ENCODE measurements around the gene FSTL1. TPM values are rescaled to one million over a fixed set of nuclear protein-coding genes. Genes with fewer than 3 reads are reported as not detected.

The FSTL1 gene
- total and polyA plus RNA-seq, 2 of the 8 experiments (the other 6 are each of a cell fraction or from before 2014, with no cell fraction given), result 158 to 516 TPM

- Histone ChIP-seq H2AFZ (ENCODE audit: low read length) (no peak overlapping the region), H3K4ac (replicated peaks; ENCODE audit: insufficient read length, low read depth, low read length) (no peak overlapping the region), H3K79me1 (ENCODE audit: low read depth, low read length) (no peaks in the 10 kb centered on the region), H3K18ac (ENCODE audit: extremely low read depth, low read length) (no peak overlapping the region), H2BK20ac (ENCODE audit: low read length) (no peak overlapping the region), H3K79me2 (ENCODE audit: control insufficient read depth in 1 of 2, insufficient read depth in 2 of 2, low read length in 2 of 2) (no peaks in the 10 kb centered on the region), H4K91ac (replicated peaks; ENCODE audit: insufficient read length, low read length) (no peak overlapping the region), H3K4me2 (ENCODE audit: insufficient read depth in 1 of 2, low read depth in 2 of 2, low read length in 2 of 2) (no peak overlapping the region), H4K8ac (ENCODE audit: extremely low read depth, insufficient read depth, low read length) (no peak overlapping the region), H3K9me3 (ENCODE audit: insufficient read depth in 2 of 2, low read depth in 1 of 2, low read length in 1 of 2) (peaks cover 0 to 2% of the 10 kb centered on the region in 2 experiments; a peak in 1 of 4 replicates), H3K4me3 (ENCODE audit: extremely low read depth in 1 of 4, insufficient read depth in 2 of 4, low read depth in 3 of 4, low read length in 4 of 4) (no peak overlapping the region), H3K4me1 (replicated peaks in 1 of 4; ENCODE audit: control insufficient read depth in 3 of 4, insufficient read depth in 4 of 4, low read length in 3 of 4) (peaks cover 0 to 12% (median 2%) of the 10 kb centered on the region in 4 experiments; a peak in 2 of 7 replicates), H2BK120ac (replicated peaks; ENCODE audit: low read depth, low read length) (no peak overlapping the region), H2BK5ac (ENCODE audit: low read depth, low read length) (no peak overlapping the region), H3K23me2 (ENCODE audit: low read depth, low read length) (no peaks in the 10 kb centered on the region; the same call in 1 of the 2 replicates), H3K14ac (ENCODE audit: insufficient read length) (no peak overlapping the region), H4K20me1 (replicated peaks in 1 of 2; ENCODE audit: control insufficient read depth in 1 of 2, insufficient read depth in 2 of 2, low read length in 2 of 2) (no peaks in the 10 kb centered on the region), H3K23ac (ENCODE audit: insufficient read length) (no peak overlapping the region), H3K9ac (replicated peaks in 1 of 4; ENCODE audit: extremely low read depth in 1 of 4, low read depth in 3 of 4, low read length in 3 of 4) (no peak overlapping the region), H2BK15ac (ENCODE audit: low read length) (no peak overlapping the region), H3K27me3 (replicated peaks in 1 of 4; ENCODE audit: control insufficient read depth in 3 of 4, extremely low read depth in 1 of 4, insufficient read depth in 3 of 4, low read length in 3 of 4) (0 out of 7 replicates have a peak, but pooled peaks cover 0 to 3% (median 0%) of the 10 kb centered on the region in 4 experiments), H3K56ac (replicated peaks; ENCODE audit: insufficient read length, low read depth, low read length) (no peak overlapping the region), H3K27ac (ENCODE audit: low read depth, low read length) (no peak overlapping the region), H4K5ac (ENCODE audit: insufficient read length, low read depth, low read length) (no peak overlapping the region), H3K36me3 (ENCODE audit: control insufficient read depth in 2 of 4, insufficient read depth in 4 of 4, low read length in 3 of 4) (no peaks in the 10 kb centered on the region), H2BK12ac (ENCODE audit: low read depth, low read length) (no peak overlapping the region), H2AK5ac (ENCODE audit: low read depth, low read length) (no peak overlapping the region)
- FAIRE-seq, result no peak
- no peak for DNase-seq (ENCODE audit: low read depth in 1 of 2, low spot score in 2 of 2)
- ChIA-PET CTCF (ENCODE audit: partially characterized antibody) (interaction anchor here (0.9 to 2.1 kb wide), 5 partner anchors 10 to 101 kb away, joined by 3 to 7 read pairs (median 3); no protein-coding TSS in a partner anchor), POLR2A (ENCODE audit: partially characterized antibody) (interaction anchor here (1.1 kb wide), 1 partner anchor 10 kb away, joined by 4 read pairs; no protein-coding TSS in a partner anchor)
- no peak for TF ChIP-seq KDM5A (IDR thresholded peaks at IDR 0.05; ENCODE audit: low read length)
- TF ChIP-seq SIRT6 (IDR thresholded peaks at IDR 0.05; ENCODE audit: low read length), result no peak
- no peak for TF ChIP-seq PHF8 (conservative IDR thresholded peaks at IDR 0.05; ENCODE audit: low read depth, low read length)
- no peak for TF ChIP-seq JUN (IDR thresholded peaks at IDR 0.05; ENCODE audit: low read depth, low read length)
- TF ChIP-seq SRF (IDR thresholded peaks at IDR 0.05; ENCODE audit: low read depth, low read length), result no peak
- no peak for TF ChIP-seq BCL11A (IDR thresholded peaks at IDR 0.05; ENCODE audit: low read depth in 2 of 2, low read length in 2 of 2)
- TF ChIP-seq CBX5 (IDR thresholded peaks at IDR 0.05; ENCODE audit: low read depth, low read length), result no peak
Measured at GRCh38 chr3:120457827-120458226, 7.0 kb upstream of the FSTL1 start.
